ENCODE data around the gene NPTX1.

The NPTX1 gene

GRCh38 chr17:80442764-80443163 is 33.6 kb downstream of the NPTX1 start:
- no peak for DNase-seq

- no peak for DNase-seq
Observed at GRCh38 chr17:80442323-80442659, 34.1 kb downstream of the NPTX1 start.

- peak; percentile 22 for DNase-seq
Observed at GRCh38 chr17:80441598-80442322, 34.6 kb downstream of the NPTX1 start.

GRCh38 chr17:80441133-80441578 is 35.3 kb downstream of the NPTX1 start:
- peak; percentile 73 for DNase-seq

GRCh38 chr17:80439499-80439898 is 36.9 kb downstream of the NPTX1 start:
- no peak for DNase-seq

- no peak for DNase-seq
Observed at GRCh38 chr17:80438806-80439205, 37.6 kb downstream of the NPTX1 start.

GRCh38 chr17:80437532-80437931 is 38.9 kb downstream of the NPTX1 start:
- no peak for DNase-seq

GRCh38 chr17:80433916-80434666 is 42.3 kb downstream of the NPTX1 start:
- DNase-seq, result no peak

GRCh38 chr17:80432961-80433550 is 43.4 kb downstream of the NPTX1 start:
- DNase-seq, result no peak

GRCh38 chr17:80432350-80432955 is 44.0 kb downstream of the NPTX1 start:
- DNase-seq, result no peak

- DNase-seq, result no peak
Observed at GRCh38 chr17:80431246-80432195, 44.9 kb downstream of the NPTX1 start.

- DNase-seq, result no peak
Observed at GRCh38 chr17:80430446-80431245, 45.8 kb downstream of the NPTX1 start.

GRCh38 chr17:80429356-80430275 is 46.8 kb downstream of the NPTX1 start:
- no peak for DNase-seq

GRCh38 chr17:80428796-80429195 is 47.6 kb downstream of the NPTX1 start:
- no peak for DNase-seq

- DNase-seq, result no peak
Observed at GRCh38 chr17:80428363-80428762, 48.0 kb downstream of the NPTX1 start.

GRCh38 chr17:80427366-80428282 is 48.8 kb downstream of the NPTX1 start:
- DNase-seq, result no peak

GRCh38 chr17:80426671-80427326 is 49.6 kb downstream of the NPTX1 start:
- peak; percentile 90 for DNase-seq

- DNase-seq, result no peak
Observed at GRCh38 chr17:80425835-80426426, 50.5 kb downstream of the NPTX1 start.
